Prostate gland (tissue), 2 donors: ENCODE data around the gene DOCK3. TPM values are rescaled to one million over a fixed set of nuclear protein-coding genes. Genes with fewer than 3 reads are reported as not detected.

Source experiments
- DNase-seq: peaks from one replicate; pipeline ENCODE4 v3.0.0-alpha.2; 2019; ENCODE audit warnings: low spot score
- H3K27ac ChIP-seq, 2 donors: fragments of 200-600 bp; sonication (generic); 2 replicates each; pipeline ENCODE4 v1.5.1; 2017 to 2019
- H3K27me3 ChIP-seq: fragments of 200-600 bp; sonication (generic); replicated peaks from 2 replicates; pipeline ENCODE4 v1.5.1; 2019; ENCODE audit not compliant: insufficient read depth
- H3K36me3 ChIP-seq, 2 donors: fragments of 200-600 bp; sonication (generic); 1 replicate in 1 of 2; 2 replicates in 1 of 2; pipeline versions ENCODE4 v1.5.1 to v1.8.1; 2017 to 2019
- H3K4me1 ChIP-seq: fragments of 200-600 bp; sonication (generic); replicated peaks from 2 replicates; pipeline ENCODE4 v1.5.1; 2019
- H3K4me3 ChIP-seq, 2 donors: fragments of 200-600 bp; sonication (generic); 2 replicates each; pipeline ENCODE4 v1.5.1; 2017 to 2019
- H3K9me3 ChIP-seq: fragments of 200-600 bp; sonication (generic); 2 replicates; pipeline ENCODE4 v1.5.1; 2017
- POLR2A ChIP-seq: fragments of 450-650 bp; IDR thresholded peaks from one replicate; pipeline ENCODE4 v1.6.1; 2016; ENCODE audit warnings: antibody characterized with exemption, mild to moderate bottlenecking
- POLR2AphosphoS5 ChIP-seq: sonication (generic); formaldehyde crosslinking; IDR thresholded peaks from one replicate; pipeline ENCODE4 v1.6.1; 2017; ENCODE audit warnings: antibody characterized with exemption
- WGBS: methylation state at CpG from one replicate; pipeline ENCODE4 v1.1.5; 2018; 5-methylcytosine and 5-hydroxymethylcytosine counted together
- intact Hi-C: fragments of 100-400 bp; cut with DNase I; formaldehyde crosslinking; loops from one replicate; pipeline ENCODE4 v1.14.2; 2022
- total RNA-seq, 2 donors: library from RNA; depleted of rRNA; stranded (reverse); fragments of >200 nt; gene quantifications; one replicate each; pipeline ENCODE4 v1.1.0, GENCODE V29; 2016
- TF ChIP-seq, protein P1 (sequence below), 4 experiments: fragments of 200-600 bp in 2 of 4; fragments of 450-650 bp in 2 of 4; sonication (generic) in 2 of 4; IDR thresholded peaks; 1 replicate in 3 of 4; 2 replicates in 1 of 4; pipeline ENCODE4 v1.5.1; 2016 to 2019; ENCODE audit warnings: antibody characterized with exemption in 4 of 4, mild to moderate bottlenecking in 2 of 4, moderate library complexity in 2 of 4

The DOCK3 gene
- total RNA-seq, 2 donors from 2014 or later = 0.36 to 6.3 TPM

- WGBS = 93% methylated on average over 4 of the region's 4 CpGs
- H3K27me3 ChIP-seq = no peaks in the 10 kb centered on the region
- no peaks in the 10 kb centered on the region for H3K9me3 ChIP-seq
- H3K36me3 ChIP-seq = no peaks in the 10 kb centered on the region
- intact Hi-C loops = loop anchor here (10.0 kb wide), 1 partner anchor 1027 kb away; the partner anchor contains the start of genes CYB561D2, NPRL2 and TMEM115
- no peak for DNase-seq
- TF ChIP-seq POLR2A (no peak), POLR2AphosphoS5 (no peak)
- TF ChIP-seq, protein P1, sequence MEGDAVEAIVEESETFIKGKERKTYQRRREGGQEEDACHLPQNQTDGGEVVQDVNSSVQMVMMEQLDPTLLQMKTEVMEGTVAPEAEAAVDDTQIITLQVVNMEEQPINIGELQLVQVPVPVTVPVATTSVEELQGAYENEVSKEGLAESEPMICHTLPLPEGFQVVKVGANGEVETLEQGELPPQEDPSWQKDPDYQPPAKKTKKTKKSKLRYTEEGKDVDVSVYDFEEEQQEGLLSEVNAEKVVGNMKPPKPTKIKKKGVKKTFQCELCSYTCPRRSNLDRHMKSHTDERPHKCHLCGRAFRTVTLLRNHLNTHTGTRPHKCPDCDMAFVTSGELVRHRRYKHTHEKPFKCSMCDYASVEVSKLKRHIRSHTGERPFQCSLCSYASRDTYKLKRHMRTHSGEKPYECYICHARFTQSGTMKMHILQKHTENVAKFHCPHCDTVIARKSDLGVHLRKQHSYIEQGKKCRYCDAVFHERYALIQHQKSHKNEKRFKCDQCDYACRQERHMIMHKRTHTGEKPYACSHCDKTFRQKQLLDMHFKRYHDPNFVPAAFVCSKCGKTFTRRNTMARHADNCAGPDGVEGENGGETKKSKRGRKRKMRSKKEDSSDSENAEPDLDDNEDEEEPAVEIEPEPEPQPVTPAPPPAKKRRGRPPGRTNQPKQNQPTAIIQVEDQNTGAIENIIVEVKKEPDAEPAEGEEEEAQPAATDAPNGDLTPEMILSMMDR (IDR thresholded peaks at IDR 0.05) = no peak
- no peak overlapping the region for H3K27ac ChIP-seq
- no peak overlapping the region for H3K4me3 ChIP-seq
- peaks cover 8% of the 10 kb centered on the region for H3K4me1 ChIP-seq
These were observed 707.5 kb downstream of the DOCK3 start for GRCh38 chr3:51382076-51382745.

GRCh38 chr3:51382947-51383578, 708.3 kb downstream of the DOCK3 start:
- DNase-seq = no peak

DNA sequence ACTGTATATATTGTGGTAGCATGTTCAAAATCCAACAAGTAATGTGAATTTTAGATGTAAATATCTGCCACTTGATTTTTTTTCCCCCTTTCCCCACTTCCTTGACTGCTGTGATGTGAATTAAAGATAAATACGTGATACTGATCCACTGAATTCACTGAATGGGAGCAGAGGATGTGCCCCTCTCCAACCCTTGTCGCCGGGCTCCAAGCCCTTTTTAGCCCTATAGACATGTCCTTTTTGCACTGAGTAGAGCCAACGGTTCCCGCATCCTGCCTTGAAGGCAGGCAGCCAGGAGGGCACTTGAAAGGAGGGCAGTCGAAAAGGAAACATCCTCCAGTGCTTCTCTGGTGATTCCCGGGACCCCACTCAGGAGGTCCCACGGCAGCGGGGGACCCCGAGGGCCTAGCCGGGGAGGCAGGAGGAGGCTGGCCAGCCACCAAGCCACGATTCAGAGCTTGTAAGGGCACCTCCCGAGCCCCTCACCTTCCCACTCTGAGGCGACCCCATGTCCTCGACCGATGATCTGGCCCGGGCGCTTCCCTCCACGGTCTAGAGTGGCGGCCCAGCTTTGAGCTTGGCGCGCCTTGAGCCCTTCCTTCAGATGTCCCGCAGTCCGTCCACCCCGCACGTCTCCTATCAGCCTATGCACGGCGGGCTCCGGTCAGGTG, 709.5 kb downstream of the DOCK3 start:
- TF ChIP-seq POLR2AphosphoS5 (no peak), POLR2A (no peak)
- TF ChIP-seq, protein P1 (IDR thresholded peaks at IDR 0.05) = no peak
- H3K4me3 ChIP-seq = peak overlapping the region; percentile 78 to 94
- DNase-seq = no peak
- WGBS = 1% methylated on average over 29 of the region's 29 CpGs
- no peaks in the 10 kb centered on the region for H3K9me3 ChIP-seq
- peaks cover 16% of the 10 kb centered on the region for H3K4me1 ChIP-seq
- intact Hi-C loops = loop anchor here (10.0 kb wide), 1 partner anchor 1029 kb away; the partner anchor contains the start of genes CYB561D2, NPRL2 and TMEM115
- H3K27ac ChIP-seq = peak overlapping the region; percentile 91
- no peaks in the 10 kb centered on the region for H3K36me3 ChIP-seq
- no peaks in the 10 kb centered on the region for H3K27me3 ChIP-seq

More at GRCh38 chr3:51382947-51383578, 708.3 kb downstream of the DOCK3 start:
- intact Hi-C loops = loop anchor here (10.0 kb wide), 1 partner anchor 1028 kb away; the partner anchor contains the start of genes CYB561D2, NPRL2 and TMEM115
- WGBS = 94% methylated on average over 3 of the region's 3 CpGs
- Histone ChIP-seq H3K36me3 (no peaks in the 10 kb centered on the region), H3K4me1 (peaks cover 16% of the 10 kb centered on the region), H3K9me3 (no peaks in the 10 kb centered on the region), H3K27ac (no peak overlapping the region), H3K27me3 (no peaks in the 10 kb centered on the region), H3K4me3 (no peak overlapping the region)
- no peak for TF ChIP-seq POLR2A
- no peak for TF ChIP-seq POLR2AphosphoS5
- TF ChIP-seq, protein P1 (IDR thresholded peaks at IDR 0.05) = no peak

- under 1% methylated on average over 58 of the region's 65 CpGs for WGBS
- DNase-seq = peak; percentile 99
- intact Hi-C loops = loop anchor here (5.0 to 10.0 kb wide), 3 partner anchors 768 to 1030 kb away; partner anchors contain the start of genes C3orf18, CYB561D2, HEMK1 and MAPKAPK3
- TF ChIP-seq, protein P1 (IDR thresholded peaks at IDR 0.05) = peak in 2 of 4 experiments; percentile 50 to 51
- TF ChIP-seq POLR2A = peak; percentile 89
- TF ChIP-seq POLR2AphosphoS5 = peak; percentile 94
- Histone ChIP-seq H3K36me3 (no peaks in the 10 kb centered on the region), H3K27ac (peak within 1 kb of the TSS; percentile 91), H3K9me3 (no peaks in the 10 kb centered on the region), H3K27me3 (no peaks in the 10 kb centered on the region), H3K4me1 (peaks cover 16% of the 10 kb centered on the region), H3K4me3 (peak within 1 kb of the TSS; percentile 78 to 94)
These were observed 710.2 kb downstream of the DOCK3 start, which contains the start of gene MANF for GRCh38 chr3:51384726-51385473. Gene MANF (plus strand): TSS chr3:51385291. CDS start chr3:51385343, 52 bp downstream.
